Hindlimb muscle (tissue), 1 donor: ENCODE results near the gene ADAD1. TPM values are rescaled to one million over a fixed set of nuclear protein-coding genes. Genes with fewer than 3 reads are reported as not detected.
"Not testable (repeated sequence)": the region's sequence is repeated elsewhere in the genome, so short reads cannot be mapped to it uniquely, and the experiment has no call there.

Experiments used
- DNase-seq: peaks from one replicate; pipeline ENCODE4 v3.0.0-alpha.2; 2013
- polyA plus RNA-seq: library from polyadenylated mRNA; unstranded; fragments of 120-200 nt; gene quantifications from one replicate; pipeline ENCODE4 v1.2.1, GENCODE V29; 2013; ENCODE audit not compliant: insufficient read length

Gene ADAD1
- not detected for polyA plus RNA-seq

DNA sequence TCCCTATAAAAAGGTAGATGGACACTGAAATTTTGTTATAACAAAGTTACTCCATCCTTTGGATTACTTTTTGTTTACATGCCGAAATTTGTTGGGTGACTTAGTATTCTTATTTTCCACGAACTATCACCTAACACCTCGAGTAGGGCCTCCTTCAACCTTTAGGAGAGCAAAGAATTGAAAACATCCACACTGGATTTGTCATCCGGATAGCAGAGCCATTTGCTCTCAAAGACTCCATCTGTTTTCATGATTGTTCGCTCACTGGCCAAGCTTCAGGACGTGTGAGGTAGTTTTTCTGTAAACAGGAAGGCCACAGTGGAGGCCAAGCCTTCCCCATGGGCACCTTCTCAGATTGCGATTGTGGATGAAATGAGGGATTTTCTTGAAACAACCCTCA, at the start of gene ADAD1:
TSS of gene ADAD1 (plus strand) at position 301 of the 400 bp plus-strand sequence. CDS start 1,059 bp downstream, outside the sequence.
- no peak for DNase-seq

DNA sequence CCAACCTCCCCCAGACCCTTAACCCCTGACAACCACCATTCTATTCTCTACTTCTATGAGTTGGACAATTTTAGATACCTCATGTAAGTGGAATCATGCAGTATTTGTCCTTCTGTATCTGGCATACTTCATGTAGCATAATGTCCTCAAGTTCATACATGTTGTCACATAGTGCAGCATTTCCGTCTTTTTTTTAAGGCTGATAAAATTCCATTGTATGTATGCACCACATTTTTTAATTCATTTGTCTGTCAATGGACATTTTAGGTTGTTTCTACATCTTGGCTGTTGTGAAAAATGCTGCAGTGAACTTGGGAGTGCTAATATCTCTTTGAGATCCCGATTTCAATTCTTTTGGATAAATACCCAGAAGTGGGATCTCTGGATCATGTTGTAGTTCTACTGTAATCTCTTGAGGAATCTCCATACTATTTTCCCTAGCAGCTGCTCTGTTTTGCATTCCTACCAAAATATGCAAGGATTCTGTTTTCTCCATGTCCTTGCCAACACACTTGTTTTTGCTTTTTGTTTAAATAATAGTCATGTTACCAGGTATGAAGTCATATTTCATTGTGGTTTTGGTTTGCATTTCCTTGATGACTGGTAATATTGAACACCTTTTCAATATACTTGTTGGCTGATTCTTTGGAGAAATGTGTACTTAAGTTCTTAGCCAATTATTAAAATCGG, 48.8 kb upstream of the ADAD1 start:
- DNase-seq, result peak; percentile 11

DNA sequence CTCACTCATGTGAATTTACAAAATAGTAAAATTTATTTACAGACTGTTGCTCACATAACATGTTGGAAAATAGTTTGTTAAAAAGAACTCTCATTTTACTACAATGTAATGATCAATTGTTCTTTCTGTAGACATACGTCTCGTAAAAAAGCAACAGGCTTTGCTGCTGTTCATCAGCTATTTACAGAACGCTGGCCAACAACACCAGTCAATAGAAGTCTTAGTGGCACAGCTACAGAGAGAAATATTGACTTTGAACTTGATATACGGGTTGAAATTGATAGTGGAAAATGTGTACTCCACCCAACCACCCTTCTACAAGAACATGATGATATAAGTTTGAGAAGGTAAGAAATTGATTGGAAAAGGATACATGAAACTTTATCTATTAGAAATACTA, 47.6 kb upstream of the ADAD1 start:
- DNase-seq, result no peak

DNA sequence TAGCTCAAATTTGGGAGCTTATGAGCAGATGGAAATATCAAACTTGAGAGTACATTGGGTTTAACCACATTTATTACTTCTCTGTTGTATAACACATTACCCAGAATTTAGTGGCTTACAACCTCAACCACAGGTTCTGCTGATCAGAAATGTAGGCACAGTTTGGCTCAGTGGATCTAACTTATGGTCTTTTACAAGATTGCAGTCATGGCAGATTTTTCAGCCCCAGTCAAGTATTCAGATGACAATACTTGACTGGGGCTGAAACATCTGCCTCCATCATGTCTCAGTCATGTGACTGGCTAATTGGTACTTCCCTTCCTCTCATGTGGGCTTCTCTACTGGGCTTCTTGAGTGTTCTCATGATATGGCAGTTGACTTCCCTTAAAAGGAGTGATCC, 44.0 kb upstream of the ADAD1 start:
- no peak for DNase-seq

DNA sequence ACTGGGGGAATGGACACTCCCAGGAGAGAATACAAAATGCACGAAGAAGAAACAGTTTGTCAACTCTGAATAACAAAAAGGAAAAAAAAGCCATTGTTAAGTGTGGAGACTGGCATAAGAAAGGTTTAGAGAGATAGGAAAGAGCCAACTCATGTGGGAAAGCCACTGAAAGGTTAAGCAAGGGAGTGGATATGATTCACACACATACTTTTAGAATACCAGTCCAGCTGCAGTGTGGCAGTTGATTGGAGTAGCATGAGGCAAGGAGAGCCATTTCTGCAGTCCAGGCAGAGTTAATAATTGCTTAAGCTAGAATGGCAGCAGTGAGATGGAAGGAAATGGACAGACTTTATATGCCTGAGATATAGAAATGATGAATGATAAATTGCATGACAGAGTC, 36.9 kb upstream of the ADAD1 start:
- no peak for DNase-seq

DNA sequence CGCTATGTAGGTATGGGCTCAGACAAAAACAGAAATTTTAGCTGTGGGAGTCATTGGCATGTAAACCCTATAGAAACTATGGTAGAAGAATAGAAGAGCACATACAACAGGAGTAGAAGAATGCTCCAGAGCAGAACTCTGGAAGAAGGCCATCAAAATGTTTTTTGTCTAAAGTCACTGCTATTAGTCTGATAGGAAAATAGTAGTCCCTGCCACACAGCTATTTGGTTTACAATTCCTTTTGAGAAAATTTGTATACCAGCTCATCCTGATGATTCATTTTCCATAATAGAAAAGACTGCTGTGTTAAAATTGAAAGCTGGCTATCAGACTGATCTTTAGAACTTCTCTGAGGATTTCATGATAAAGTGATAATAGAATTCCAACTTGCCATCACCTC, 32.8 kb upstream of the ADAD1 start:
- no peak for DNase-seq

DNA sequence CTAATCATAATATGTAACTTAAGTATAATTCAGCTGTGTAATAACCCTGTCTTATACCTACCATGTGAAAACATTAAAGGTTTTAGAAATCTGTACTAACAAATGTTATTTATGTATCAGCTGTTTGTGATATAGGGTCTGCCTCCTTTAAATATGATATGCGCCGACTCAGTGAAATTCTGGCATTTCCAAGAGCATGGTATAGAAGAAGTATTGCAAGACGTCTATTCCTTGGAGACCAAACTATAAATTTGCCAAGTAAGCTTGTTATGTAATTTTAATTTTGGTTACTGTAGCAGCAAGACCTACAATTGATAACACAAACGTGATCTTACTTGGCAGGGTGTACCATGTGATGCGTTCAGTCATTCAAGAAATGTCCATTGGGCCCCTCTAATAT, 32.3 kb upstream of the ADAD1 start:
- no peak for DNase-seq

DNA sequence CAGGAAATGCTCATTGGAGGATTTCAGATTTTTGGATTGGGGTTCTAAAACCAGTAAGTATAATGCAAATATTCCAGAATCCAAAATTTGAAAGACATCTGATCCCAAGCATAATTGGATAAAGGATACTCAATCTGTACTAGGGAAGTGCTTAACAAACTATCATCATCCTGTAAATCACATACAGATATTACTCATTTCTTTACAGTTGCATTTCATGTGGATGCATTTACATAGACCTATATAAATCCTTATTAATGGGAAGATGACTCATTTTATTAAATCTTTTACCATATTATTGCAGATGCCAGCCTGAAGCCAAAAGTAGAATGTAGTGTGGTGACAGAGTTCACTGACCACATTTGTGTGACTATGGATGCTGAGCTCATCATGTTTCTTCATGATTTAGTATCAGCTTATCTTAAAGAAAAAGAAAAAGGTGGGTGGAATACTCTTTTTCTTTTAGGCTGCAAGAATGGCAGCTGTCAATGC, 22.4 kb upstream of the ADAD1 start:
- no peak for DNase-seq

DNA sequence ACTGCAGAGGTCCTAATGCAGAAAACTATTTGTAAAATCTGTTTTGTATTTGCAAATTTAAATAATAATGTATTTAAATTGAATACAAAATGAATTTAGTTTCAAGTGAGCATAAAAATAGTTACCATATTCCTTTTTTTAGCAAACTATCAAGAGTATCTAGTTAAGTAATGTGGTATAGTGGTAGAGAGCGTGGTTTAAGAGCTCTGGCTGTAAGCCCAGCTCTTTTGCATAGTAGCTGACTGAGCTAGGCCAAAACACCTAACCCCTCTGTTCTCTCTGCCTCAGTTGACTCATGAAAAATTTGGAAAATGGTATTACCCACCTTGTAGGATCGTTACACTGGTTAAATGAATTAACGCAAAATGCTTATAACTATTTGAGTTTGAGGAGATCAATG, 18.1 kb upstream of the ADAD1 start:
- DNase-seq, result no peak

DNA sequence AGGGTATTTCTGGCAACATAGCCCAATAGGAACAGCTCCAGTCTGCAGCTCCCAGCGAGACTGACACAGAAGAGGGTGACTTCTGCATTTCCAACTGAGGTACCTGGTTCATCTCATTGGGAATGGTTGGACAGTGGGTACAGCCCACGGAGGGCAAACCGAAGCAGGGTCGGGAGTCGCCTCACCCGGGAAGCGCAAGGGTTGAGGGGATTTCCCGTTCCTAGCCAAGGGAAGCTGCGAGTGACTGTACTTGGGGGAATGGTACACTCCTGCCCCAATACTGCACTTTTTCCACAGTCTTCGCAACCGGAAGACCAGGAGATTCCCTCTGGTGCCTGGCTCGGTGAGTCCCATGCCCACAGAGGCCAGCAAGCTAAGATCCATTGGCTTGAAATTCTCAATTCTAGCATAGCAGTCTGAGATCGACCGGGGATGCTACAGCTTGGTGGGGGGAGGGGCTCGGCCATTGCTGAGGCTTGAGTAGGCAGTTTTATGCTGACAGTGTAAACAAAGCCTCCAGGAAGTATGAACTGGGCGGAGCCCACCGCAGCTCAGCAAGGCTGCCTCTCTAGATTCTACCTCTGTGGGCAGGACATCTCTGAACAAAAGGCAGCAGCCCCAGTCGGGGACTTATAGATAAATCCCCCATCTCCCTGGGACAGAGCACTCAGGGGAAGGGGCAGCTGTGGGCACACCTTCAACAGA, 14.0 kb upstream of the ADAD1 start:
- DNase-seq, result no peak

DNA sequence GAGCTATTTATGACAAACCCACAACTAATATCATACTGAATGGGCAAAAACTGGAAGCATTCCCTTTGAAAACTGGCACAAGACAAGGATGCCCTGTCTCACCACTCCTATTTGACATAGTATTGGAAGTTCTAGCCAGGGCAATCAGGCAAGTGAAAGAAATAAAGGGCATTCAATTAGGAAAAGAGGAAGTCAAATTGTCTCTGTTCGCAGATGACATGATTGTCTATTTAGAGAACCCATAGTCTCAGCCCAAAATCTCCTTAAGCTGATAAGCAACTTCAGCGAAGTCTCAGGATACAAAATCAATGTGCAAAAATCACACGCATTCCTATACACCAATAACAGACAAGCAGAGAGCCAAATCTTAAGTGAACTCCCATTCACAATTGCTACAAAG, 10.0 kb upstream of the ADAD1 start:
- DNase-seq, result not testable (repeated sequence)

DNA sequence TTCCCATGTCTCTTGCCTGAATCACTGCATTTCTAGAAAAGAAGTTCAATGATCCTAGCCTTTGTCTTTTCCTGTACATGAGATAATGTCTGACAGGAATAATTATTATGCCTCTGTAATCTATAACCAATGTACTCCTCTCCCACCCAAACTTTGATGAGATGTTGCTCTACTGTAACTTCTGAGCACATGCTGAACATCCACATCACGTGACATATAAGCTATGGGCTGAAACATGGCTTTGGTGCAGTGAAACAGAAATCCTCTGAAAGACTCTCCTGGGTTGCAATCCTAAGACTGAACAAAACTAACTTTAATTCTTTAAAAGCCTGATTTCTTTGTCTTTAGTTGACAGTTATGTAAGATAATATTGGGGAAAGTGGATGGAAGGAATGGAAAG, 1.5 kb upstream of the ADAD1 start:
- DNase-seq, result no peak

DNA sequence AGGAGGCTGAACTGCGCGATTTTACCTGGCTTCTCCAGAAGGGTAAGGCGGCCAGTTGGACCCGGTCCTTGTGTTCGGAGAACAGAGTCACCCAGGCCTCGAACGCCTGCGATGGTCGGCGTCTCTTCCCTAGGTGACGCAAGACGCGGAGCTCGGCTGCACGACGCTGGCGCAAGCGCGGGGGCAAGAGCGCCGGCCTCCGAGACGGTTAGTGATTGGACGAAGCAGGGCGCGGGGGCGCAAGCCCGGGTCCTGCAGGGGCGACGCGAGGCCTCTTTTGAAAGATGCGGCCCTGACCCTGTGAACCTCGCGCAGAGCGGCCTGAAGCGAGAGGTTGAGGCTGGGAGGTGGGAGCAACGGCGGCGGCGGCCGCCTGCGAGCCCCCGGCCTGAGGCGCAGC, 428 bp downstream of the ADAD1 start:
- DNase-seq, result no peak

DNA sequence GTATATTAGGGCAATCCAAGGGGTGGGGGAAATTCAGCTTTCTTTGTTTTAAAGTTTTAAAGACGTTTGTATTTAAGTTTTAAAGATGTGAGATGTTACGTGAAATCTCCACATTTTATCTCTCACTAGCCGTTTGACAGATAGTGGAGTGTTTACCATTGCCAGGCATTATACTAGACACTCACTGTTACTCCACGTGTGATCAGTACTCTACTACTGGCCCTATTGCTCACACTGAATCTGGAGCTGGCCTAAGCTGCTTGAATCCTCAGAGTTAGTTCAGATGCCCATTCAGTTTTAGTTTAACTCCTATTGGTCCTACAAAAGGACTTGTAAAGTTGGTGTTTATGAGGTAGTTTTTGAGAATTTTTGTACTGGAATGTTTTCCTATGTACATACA, 4.5 kb downstream of the ADAD1 start:
- DNase-seq, result no peak

DNA sequence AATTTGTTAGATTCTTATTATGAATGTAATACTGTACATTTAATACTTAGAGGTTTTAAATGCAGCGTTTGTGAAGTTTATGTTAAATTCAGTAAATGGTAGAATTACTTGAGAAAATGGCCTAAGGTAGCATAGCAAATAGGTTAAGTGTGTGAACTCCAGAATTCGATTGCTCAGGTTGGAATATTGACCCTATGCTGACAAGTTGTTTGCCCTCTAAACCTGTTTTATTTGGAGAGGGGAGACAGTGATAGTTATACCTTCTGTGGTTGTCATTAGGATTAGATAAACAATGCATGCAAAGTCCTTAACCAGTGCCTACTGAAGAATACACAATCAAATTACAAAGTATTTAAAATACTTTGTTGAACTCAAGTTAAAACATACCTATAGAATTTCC, 5.4 kb downstream of the ADAD1 start:
- DNase-seq, result no peak

DNA sequence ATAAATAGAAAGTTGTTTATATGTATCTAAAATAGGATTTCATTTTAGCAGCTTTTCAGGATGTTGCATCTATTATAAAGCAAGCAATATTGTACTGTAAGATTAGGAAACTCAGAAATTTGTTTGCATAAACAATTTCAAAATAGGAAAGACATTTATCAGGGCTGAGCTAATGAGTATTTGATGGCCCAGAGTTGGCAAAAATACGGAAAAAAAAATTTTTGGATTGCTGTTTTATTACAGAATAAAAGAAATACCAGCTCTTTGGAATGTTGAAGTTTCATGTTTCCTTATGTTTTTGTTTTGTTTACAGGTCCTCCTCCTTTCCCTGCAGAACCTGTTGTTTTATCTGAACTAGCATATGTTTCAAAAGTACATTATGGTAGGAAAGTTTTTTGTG, 14.5 kb downstream of the ADAD1 start:
- no peak for DNase-seq

DNA sequence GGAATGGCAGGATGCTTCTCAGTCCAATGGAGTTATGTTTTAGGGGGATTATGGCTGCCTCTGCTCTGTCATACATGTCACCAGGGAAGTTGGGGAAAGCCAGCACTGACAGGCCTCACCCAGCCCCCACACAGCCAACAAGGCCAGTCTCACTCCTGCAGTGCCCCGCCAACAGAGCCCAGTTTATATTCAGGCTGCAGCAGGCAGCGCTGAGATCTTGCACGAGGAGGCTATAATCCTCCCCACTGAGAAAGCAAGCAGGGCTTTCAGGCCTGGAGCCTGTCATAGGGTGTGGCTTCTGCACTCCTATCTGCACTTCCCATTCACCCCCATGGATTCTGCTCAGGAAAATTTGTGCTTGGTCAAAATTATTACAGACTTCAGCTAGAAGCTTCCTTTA, 25.1 kb downstream of the ADAD1 start:
- no peak for DNase-seq

DNA sequence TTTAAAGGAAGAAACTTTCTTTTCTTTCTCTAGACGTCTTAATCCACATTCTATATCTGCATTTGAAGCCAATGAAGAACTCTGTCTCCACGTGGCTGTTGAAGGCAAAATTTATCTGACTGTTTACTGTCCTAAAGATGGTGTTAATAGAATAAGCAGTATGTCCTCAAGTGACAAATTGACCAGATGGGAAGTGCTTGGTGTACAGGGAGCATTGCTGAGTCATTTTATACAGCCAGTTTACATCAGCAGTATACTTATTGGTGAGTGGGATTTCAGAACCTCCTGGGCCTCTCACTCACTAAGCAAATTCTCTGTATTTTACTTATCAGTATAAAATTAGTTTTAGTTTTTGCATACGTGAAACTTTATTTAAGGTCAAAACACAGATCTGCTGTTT, 33.7 kb downstream of the ADAD1 start:
- DNase-seq, result no peak

DNA sequence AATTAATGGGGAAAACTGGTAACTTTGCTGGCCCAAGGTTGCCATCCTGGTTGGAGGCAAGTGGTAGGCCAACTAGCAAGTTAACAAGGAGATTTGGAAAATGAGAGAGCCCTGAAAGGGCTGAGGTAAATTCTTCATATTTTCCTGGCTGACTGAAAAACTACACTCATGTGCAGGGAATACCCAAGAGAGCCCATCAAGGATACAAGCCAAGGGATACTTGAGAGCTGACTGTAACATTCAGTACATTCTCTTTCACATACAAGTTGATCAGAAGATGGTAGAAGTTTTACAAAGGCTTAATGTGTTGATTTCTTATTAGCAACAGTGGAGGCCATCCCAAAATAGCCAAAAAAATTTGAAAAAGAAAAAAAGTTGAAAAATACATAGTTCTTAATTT, 44.4 kb downstream of the ADAD1 start:
- no peak for DNase-seq

DNA sequence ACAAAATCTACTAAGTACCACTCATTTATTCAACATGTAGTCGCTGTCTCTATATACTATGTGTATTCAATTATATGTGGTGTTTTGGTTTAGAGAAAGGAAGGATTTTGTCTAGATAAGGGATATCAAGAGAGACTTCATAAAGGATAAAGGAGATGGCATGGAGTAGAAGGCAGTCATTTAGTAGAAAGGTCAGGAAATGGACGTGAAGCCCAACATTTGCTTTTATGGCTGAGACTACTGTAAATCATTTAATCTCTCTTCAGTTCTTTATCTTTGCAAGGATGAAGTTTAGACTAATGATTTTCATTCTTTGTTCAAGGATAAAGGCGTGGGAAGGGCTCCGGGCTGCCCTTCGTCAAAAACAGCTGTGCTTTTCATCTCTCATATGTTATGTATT, 52.5 kb downstream of the ADAD1 start:
- no peak for DNase-seq

DNA sequence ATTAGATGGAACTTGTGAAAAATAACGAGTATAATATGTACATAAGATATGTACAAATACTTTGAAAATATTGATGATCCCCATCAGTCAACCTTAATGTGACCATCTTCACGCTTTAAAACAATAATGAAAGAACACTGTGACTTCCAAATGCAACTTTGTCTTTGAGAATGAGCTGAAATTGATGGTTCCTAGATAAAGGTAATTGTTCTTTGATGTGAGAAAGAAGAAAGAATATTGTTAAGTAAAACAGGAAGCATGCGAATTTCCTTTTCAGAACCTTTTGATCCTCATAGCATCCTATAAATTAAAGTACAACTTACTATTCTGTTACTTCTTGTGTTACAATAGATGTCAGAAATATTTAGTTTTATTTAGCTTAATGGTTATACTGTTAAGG, 55.5 kb downstream of the ADAD1 start:
- DNase-seq, result no peak

DNA sequence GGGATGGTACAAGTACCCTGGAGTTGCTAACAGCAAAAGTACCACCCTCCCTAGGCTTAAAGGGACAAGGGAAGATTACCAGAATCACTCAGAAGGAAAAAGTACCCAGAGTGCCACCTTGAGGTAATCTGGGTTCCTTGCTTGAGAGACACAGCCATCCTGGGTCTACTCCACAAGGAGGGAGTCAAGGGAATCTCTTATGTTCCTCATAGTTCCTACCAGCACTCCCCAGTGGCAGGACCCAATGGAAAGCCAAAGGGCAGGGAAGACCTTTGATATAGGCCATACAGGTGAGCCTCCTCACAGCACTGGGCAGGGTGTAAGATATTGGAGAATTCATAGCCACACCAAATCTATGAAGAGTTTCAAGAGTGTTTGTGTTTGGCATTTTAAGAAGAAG, 72.0 kb downstream of the ADAD1 start:
- DNase-seq, result no peak

DNA sequence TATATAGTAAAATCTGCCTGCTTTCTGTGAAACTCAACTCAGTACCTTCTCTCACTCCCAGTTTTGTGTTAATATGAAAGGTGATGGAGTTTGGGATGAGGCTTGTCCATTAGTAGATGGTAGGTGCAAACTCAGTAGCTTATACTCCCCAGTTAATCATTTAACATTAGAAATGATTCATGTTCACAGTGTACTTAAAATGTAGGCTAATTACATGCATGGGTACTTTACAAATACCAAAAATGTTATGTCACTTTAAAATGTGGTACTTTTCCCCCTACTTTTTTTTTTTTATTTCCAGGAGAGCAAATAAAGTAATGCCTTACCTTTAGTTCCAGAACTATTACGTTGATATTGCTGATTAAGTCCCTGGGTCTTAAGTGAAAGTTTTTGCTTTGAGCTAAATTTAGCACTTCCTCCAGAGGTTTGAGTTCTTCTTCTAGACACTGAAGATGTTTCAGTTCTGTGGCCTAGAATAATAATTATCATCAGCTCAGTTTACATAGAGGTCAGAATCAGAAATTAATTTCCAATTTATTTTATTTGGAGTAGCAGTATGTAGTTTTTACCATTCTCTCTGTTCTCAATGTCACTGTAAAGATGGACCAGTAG, 74.7 kb downstream of the ADAD1 start:
- no peak for DNase-seq
